AG20443 (cell line): ENCODE data around the gene PLS3.
"Not testable (repeated sequence)": the region's sequence is repeated elsewhere in the genome, so short reads cannot be mapped to it uniquely, and the experiment has no call there.

Experiments
- DNase-seq: peaks from one replicate; pipeline ENCODE4 v3.0.0; 2012; ENCODE audit warnings: low spot score, mixed read lengths

The PLS3 gene

DNA sequence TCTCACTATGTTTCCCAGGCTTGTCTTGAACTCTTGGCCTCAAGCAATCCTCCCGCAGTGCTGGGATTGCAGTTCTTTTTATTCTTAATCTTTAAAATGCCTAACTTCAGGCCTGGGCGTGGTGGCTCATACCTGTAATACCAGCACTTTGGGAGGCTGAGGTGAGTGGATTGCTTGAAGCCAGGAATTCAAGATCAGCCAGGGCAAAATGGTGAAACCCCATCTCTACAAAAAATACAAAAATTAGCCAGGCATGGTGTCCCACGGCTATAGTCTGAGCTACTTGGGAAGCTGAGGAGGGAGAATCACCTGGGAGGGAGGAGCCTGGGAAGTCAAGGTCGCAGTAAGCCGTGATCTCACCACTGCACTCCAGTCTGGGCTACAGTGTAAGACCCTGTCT is 45.9 kb downstream of the PLS3 start:
- no peak for DNase-seq

DNA sequence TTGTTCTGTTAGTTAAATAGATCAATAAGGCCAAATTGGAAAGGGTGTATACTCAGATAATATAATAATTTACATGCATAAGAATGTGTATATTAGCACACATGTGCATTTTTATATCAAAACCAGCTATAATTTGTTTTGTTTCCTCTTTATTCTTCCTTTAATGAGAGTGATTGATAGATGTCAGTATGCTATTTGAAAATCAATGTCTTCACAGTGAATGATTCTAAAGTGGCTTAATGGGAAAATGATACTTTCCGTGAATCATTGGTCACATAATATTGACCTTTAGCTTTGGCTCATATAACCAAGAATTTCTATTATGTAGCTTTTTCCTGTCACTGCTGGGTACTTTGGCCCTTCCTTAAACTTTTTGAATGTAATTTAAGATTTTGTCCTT is 48.6 kb downstream of the PLS3 start:
- no peak for DNase-seq

DNA sequence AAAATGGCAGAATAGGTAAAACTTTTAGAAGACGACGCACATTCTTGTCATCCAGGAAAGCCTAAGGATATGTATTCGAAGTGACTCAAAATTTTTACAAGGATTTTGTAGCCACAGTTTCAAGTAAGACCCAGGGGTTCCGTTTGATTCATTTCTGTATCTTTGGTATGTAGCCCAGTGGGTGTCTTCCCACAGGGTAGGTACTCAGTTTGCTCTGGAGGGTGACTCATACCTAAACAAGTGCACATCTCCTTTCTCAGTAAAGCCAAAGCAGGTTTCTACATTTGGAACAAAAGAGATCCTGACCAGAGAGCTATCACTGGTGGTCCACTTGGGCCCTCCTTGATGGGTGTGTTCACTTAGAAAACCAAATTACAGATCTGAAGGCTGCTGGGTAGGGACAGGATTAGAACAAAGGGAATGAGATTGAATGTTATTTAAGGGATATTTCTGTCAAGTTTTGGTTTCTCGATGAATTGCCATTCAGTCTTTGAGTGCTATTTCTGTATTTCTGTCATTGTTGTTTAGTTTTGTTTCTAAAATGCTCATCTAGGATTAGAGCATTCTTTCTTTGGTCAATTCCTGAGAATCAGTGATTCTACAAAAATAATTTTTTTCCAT is 56.1 kb downstream of the PLS3 start:
- DNase-seq: no peak

DNA sequence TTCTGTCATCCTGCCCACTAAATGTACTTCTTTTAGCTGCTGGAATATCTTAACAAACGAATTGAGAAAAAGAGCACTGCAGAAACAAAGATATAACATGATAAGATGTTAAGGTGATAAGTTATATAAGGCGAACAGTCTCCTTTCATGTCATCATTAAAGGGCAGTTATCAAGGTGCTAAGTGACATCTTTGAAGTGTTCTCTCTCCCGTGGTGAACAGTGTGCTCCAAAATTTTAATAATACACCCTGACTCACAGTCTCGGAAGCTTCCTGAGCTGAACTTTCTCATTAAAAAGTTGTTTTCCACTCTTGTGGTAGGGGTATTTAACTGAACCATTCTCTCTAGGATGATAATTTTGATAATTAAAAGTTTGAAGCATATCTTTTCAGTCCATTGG is 61.6 kb downstream of the PLS3 start:
- DNase-seq: no peak

DNA sequence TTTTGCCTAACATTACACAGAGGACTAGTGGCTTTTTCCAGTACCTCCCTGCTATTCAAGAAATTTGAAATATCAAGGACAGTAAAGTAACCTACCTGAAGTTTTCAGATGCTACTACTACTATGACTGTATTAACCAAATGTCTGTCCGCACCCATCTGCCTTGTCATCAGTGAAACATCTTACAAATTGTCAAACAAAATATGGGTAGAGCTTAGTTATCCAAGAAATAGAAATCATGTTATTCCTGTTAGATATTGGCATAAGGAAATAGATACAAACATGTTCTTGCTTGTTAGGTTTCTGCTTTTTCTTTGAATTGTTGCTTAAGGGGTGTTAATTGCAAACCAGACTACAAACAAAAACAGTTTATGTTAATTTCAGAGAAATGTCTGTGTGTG is 63.9 kb downstream of the PLS3 start:
- no peak for DNase-seq

DNA sequence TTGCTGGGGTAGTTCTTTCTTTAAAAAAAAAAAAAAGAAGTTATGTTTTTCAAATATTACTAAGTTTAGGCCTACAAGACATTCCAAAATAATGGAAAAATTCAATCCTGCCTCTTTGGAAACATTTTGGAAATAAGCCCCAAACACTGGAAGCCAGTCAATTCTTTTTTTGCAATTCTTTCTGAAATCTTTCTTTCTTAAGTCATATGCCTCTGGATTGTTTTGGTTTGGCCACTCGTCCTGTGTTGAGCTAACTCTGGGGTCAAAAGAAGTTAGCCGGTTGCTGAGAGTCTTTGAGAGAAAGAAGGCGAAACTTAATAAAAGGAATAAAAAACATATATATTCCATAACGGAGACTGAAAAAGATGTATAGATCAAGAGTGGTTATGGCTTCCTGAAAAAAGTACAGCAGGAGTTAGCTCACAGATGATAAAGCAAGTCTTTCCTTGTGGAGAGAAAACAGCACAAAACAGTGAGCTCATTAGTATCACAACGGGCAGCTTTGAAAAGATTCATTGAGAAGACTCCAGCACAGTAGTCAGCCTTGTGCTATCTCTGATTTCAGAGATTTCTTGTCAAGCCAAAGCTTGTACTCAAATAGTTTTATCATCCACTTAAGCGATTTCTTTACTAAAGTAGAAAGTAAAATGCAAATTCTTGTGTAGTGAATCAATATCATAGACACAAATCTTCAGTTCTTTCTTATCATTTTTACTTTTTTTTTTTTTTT is 64.8 kb downstream of the PLS3 start:
- DNase-seq: peak; percentile 24

DNA sequence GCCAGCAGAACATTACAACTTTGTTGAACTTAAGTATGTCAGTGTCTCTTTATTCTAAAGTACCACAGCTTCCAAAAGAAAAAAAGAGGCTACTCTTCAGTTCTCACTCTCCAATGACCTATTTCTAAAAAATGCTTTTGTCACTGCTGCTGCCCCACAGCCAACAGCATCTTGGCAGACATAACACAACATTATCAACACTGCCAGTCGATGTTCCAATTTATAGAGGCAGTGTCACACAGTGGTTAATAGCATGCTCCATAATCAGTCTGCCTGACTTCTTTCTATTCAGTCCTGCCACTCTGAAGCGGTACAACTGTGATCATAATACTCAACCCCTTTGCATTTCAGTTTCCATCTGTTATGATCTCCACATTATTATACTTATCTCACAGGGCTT is 69.2 kb downstream of the PLS3 start:
- DNase-seq: peak; percentile 22

DNA sequence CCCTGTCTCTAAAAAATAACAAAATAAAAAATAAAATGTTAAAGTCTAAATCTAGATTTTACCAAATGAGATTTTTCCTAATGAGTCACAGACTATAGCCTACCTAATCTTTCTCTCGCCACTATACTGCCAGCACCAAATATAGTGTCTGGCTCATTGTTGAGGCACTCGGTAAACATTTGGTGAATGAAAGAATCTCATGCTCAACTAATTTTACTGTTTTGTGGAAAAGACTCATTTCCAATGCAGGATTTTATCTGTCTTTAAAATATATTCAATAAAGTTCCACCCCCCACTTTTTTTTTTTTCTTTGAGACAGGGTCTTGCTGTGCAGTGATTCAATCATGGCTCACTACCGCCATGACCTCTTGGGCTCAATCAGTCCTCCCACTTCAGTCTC is 71.5 kb downstream of the PLS3 start:
- DNase-seq: peak; percentile 8

DNA sequence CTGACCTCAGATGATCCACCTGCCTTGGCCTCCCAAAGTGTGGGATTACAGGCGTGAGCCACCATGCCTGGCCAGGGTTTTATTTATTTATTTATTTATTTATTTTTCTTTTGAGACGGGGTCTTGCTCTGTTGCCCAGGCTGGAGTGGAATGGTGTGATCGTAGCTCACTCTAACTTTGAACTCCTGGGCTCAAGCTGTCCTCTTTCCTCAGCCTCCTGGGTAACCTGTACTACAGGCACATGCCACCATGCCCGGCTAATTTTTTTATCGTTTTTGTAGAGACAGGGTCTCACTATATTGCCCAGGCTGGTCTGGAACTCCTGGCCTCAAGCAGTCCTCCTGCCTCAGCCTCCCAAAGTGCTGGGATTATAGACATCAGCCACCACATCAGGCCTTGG is 72.4 kb downstream of the PLS3 start:
- DNase-seq: not testable (repeated sequence)

DNA sequence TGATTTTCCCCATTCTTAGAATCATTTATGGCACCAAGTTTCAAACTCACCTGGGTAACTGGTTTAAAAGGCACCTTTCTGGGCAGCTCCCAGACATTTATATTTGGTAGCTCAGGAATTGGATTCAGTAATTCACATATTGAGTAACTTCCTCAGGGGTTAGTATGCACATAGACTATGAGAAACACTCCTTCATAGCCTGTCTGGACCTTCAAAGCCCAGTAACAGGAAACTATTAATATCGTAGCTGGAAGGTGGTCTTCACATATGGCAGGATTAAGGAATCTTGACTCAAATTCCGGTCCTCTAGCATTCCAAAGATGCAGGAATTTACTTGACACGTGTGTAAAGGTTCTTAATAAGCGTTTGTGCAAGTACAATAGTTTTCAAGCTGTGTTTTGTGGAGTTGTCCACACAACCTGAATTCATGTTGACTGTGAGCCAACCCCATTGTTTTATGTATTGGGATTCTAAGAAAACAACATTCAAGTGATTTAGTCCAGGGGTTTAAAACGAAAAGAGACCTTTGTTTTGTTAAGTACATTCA is 78.4 kb downstream of the PLS3 start:
- DNase-seq: no peak

DNA sequence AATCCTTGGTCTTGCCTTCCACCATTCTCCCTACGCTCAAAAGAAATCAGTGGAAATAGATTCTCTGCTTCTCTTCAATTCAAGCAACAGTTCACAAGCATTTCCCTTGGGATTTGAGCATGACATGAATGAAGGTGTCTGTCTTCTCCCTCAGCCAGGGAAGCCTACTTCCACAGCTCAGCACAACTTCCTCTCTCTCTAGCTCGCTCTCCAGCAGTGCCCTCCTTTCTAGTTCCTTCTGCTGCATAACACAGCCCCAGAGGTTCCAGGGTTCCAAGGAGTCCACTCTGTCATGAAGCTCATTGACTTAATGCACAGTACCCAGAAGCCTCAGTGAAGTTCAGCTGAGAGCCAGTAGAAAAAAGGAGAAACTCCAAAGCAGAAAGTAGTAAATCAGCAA is 81.3 kb downstream of the PLS3 start:
- DNase-seq: no peak

DNA sequence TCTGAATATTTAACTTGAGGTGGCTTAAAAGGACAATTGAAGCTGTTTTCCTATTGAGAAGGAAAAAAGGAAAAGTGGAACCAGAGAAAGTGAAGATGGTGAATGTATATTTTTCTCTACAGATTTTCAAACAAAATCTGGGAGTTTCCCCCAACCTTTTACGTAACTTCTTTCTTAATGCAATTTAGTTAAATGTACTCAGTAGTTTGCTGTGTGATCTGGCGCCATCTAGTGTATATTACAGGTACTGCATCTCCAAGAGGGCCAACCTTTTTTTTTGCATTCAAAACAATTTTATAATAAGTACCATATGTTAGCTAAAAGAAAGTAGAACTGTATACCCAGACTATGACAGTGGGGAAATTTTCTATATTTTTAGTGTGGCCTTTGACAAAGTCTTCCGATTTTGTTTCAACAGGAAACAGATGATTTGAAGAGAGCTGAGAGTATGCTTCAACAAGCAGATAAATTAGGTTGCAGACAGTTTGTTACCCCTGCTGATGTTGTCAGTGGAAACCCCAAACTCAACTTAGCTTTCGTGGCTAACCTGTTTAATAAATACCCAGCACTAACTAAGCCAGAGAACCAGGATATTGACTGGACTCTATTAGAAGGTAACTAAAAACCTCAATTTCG is 82.0 kb downstream of the PLS3 start:
- peak; percentile 25 for DNase-seq

DNA sequence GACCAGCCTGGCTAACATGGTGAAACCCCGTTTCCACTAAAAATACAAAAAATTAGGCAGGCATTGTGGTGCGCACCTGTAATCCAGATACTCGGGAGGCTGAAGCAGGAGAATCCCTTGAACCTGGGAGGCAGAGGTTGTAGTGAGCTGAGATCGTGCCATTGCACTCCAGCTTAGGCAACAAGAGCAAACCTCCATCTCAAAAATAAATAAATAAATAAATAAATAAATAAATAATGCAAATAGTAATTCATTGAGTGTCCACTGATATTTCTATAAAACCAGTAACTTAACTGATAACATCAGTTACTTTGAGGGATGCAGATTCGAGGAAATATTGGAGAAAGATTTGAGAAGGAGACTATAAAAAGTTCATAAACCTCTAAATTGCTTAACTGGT is 83.4 kb downstream of the PLS3 start:
- not testable (repeated sequence) for DNase-seq

DNA sequence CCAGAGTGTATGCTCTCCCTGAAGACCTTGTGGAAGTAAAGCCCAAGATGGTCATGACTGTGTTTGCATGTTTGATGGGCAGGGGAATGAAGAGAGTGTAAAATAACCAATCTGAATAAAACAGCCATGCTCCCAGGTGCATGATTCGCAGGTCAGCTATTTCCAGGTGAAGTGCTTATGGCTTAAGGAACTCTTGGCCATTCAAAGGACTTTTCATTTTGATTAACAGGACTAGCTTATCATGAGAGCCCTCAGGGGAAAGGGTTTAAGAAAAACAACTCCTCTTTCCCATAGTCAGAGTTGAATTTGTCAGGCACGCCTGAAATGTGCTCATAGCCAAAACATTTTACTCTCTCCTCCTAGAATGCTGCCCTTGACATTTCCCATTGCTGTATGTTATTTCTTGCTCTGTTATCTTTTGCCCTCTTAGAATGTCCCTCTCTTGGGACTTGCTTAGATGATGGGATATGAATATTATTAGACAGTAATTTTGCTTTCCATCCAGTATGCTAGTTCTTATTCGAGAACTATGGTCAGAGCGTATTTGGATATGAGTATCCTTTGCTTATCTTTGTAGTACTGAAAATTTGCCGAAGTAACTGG is 88.6 kb downstream of the PLS3 start:
- no peak for DNase-seq

DNA sequence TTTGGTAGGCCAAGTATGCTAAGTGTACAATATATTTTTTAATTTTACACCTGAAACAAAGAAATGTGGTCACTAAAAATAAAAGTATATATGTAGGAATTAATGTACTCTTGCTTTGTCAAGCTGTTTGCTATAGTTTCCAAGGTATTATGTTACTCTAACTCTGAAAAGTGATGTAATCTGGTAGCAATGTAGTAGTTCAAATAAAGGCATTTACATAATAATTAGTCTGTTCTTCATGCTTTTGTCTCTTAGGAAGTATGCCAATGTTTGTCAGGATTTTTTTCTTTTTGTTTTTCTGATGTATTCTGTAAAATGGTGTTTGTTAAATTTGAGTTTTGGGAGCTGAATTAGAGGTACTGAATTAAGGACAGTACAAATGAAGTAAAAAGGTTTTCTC is 89.5 kb downstream of the PLS3 start:
- no peak for DNase-seq

DNA sequence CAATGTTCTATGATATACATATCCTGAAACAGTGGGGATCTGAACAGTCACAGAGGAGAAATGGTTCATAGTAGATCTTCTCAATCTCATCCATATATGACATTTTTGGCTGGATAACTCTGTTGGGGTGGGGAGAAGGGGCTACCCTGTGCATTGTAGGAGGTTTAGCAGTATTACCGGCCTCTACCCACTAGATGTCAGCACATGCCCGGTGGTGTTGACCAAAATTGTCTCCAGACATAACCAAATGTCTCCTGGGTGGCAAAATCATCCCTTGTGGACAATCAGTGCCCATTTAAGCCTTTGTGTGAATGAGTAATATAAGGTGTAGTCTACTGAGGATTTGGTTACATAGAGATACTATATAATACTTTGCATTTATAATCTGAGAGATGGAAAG is 89.9 kb downstream of the PLS3 start:
- DNase-seq: peak; percentile 33

DNA sequence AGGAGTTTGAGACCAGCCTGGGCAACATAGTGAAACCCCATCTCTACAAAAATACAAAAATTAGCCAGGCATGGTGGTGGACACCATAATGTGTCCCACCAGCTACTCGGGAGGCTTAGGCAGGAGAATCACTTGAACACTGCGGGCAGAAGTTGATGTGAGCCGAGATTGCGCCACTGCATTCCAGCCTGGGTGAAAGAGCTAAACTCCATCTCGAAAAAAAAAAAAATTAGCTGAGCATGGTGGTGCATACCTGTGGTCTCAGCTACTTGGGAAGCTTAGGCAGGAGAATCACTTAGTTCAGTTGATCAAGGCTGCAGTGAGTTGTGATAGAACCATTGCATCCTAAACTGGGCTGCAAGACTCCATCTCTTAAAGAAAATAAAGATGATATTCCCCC is 91.2 kb downstream of the PLS3 start:
- DNase-seq: no peak

DNA sequence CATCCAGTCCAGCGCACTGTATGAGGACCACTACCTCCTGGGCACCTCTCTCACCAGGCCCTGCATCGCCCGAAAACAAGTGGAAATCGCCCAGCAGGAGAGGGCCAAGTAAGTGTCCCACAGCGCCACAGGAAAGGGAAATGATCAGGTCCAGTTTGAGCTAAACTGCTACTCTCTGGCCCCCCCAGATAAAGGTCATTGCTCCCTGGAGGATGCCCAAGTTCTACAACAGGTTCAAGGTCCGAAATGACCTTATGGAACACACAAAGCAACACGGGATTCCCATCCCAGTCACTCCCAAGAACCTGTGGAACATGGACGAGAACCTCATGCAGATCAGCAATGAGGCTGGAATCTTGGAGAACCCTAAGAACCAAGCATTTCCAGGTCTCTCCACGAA is 104.1 kb downstream of the PLS3 start:
- DNase-seq: no peak

DNA sequence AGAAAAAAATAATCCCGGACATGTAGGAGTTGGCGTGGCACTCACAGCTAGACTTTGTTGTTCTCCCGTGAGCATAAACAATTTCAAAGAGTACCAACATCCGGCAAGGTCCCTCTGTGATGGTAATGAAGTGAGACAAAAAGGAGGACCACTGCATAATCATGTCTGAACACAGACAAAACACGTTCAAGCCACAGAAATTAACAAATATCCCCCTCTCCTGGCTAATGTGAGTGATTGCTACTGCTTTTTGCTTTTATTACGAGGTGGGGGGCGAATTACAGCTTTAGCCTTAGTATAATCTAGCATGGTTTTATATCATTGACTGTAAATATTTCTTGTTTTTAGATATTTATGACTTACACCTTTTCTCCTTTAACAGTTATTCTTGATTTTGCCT is 118.5 kb downstream of the PLS3 start:
- peak; percentile 28 for DNase-seq

DNA sequence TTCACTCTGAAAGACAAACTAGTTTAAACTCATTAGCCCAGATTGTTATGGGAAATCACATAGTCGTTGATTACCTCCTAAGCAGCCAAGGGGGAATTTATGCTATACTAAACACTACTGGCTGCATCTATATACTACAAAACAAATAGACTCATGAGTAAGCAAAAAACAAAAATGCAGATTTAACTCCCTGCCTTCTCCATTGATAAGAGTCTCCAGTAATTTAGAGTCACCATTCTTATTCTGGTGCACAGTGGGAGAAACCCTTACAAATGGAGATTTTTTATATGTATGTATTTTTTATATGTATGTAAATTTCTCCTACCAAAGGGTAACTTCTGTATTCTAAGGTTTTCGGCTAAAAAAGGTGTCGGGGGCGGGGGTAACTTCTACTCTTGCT is 126.6 kb downstream of the PLS3 start:
- no peak for DNase-seq

DNA sequence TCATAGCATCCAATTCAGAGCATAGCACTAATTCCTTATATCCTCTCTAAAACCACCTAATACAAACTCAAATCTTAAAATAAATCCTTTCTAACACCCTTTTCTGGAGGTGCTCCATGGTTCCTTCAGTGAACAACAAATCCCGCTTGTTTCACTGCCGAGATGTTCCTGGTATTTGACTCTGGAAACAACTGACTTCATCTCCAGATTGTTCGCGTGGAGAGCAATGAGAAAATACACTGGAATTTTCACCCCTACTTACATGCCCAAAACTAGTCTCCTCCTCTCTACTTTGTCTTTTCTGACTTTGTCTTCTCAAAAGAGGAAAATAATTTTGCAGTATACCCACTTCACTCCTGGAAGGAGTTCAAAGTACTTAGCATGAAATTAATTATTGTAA is 129.0 kb downstream of the PLS3 start:
- peak; percentile 25 for DNase-seq

DNA sequence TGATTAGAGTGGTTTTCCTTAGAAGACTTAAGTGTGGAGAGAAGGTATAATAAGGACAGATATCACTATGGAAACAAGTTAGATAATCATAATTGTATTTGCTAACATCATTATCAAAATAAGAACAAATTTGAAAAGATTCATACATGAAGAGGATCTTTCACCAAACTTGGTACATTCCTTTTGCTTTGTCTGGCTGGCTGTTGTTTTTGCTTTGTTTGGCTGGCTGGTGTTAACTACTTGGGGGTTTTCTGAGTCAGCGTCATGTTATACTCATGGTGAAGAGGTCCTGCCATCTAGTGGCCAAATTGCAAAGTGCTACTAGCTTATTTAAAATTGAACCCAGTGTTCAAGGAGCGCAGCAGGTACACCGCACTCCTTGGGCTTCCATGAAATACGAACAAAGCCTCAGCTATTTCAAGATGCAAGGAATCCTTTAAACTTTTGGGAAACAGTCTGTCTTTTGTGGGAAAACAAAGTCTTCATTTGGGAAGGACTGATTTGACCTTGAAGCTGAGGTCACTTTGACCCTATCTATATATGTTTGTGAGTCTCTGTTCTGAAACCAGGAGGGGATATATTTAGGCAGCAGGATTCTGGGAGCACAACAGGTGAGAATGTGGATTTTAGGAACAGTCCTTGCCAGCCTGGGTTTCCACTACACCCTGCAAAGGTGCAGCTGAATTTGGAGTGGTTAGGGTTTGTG is 129.7 kb downstream of the PLS3 start:
- peak; percentile 68 for DNase-seq
